Effector memory CD4-positive, alpha-beta T cell (primary cell): ENCODE results near the gene USP32.

Source experiments
- DNase-seq, 3 donors: peaks; one replicate each; pipeline ENCODE4 v3.0.0-alpha.2; 2020
- H3K27ac ChIP-seq: 2 replicates; pipeline ENCODE4 v1.7.0; 2013; ENCODE audit warnings: mild to moderate bottlenecking, low read length, moderate library complexity; ENCODE audit not compliant: insufficient read depth, poor library complexity, severe bottlenecking
- H3K27me3 ChIP-seq: replicated peaks from 2 replicates; pipeline ENCODE4 v1.7.0; 2013; ENCODE audit warnings: mild to moderate bottlenecking, low read length; ENCODE audit not compliant: insufficient read depth, control insufficient read depth, poor library complexity, severe bottlenecking
- H3K36me3 ChIP-seq: 2 replicates; pipeline ENCODE4 v1.7.0; 2013; ENCODE audit warnings: mild to moderate bottlenecking, low read length, moderate library complexity; ENCODE audit not compliant: control insufficient read depth, insufficient read depth
- H3K4me1 ChIP-seq: 2 replicates; pipeline ENCODE4 v1.7.0; 2013; ENCODE audit warnings: low read length, mild to moderate bottlenecking; ENCODE audit not compliant: control insufficient read depth, insufficient read depth, poor library complexity, severe bottlenecking
- H3K4me3 ChIP-seq: 2 replicates; pipeline ENCODE4 v1.7.0; 2013; ENCODE audit warnings: low read length, low read depth, mild to moderate bottlenecking; ENCODE audit not compliant: insufficient read depth, poor library complexity, severe bottlenecking
- H3K9me3 ChIP-seq: 2 replicates; pipeline ENCODE4 v1.7.0; 2013; ENCODE audit warnings: mild to moderate bottlenecking, low read length, moderate library complexity; ENCODE audit not compliant: control insufficient read depth

USP32 gene

DNA sequence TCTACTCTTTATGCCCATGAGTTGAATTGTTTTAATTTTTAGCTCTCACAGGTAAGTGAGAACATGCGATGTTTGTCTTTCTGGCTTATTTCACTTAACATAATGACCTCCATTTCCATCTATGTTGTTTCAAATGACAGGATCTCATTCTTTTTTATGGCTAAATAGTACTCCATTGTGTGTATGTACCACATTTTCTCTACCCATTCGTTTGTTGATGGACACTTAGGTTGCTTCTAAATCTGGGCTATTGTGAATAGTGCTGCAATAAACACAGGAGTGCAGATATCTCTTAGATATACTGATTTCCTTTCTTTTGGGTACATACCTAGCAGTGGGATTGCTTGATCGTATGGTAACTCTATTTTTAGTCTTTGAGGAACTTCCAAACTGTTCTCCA, 261.5 kb downstream of the USP32 start:
- Histone ChIP-seq H3K36me3 (no peaks in the 10 kb centered on the region), H3K27me3 (no peaks in the 10 kb centered on the region), H3K27ac (no peak overlapping the region), H3K4me1 (no peaks in the 10 kb centered on the region), H3K9me3 (no peaks in the 10 kb centered on the region), H3K4me3 (no peak overlapping the region)
- no peak for DNase-seq

DNA sequence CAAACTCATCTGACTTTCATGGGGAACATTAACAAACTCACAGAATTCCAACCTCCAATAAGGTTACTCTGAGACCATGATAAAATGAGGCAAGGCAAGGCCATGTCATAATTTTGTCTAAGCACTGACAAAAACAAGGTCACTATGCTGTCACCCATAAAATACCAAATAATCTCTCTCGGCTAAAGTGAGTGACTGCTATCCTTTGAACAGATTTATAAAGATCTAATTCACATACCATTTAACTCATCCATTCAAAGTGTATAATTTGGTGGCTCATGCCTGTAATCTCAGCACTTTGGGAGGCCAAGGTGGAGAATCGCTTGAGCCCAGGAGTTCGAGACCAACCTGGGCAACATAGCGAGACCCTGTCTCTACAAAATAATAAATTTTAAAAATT, 262.8 kb downstream of the USP32 start:
- no peak overlapping the region for H3K27ac ChIP-seq
- no peaks in the 10 kb centered on the region for H3K36me3 ChIP-seq
- no peaks in the 10 kb centered on the region for H3K9me3 ChIP-seq
- H3K4me3 ChIP-seq, result no peak overlapping the region
- H3K4me1 ChIP-seq, result no peaks in the 10 kb centered on the region
- DNase-seq, result no peak
- H3K27me3 ChIP-seq, result no peaks in the 10 kb centered on the region
